SU-DHL-6 (cell line): Measurements from ENCODE around the gene SFT2D2.

Source experiments
- H2AFZ ChIP-seq: fragments of 200-600 bp; sonication (generic); 2 replicates; pipeline ENCODE4 v1.6.1; 2014; ENCODE audit warnings: low read depth, mild to moderate bottlenecking, moderate library complexity, mixed read lengths, antibody characterized with exemption, low read length; ENCODE audit not compliant: severe bottlenecking
- H3F3A ChIP-seq: fragments of 200-600 bp; shearing (Covaris generic); 2 replicates; pipeline ENCODE4 v1.6.0; 2016; ENCODE audit warnings: antibody characterized with exemption, mild to moderate bottlenecking; ENCODE audit not compliant: insufficient read depth
- H3K27ac ChIP-seq: fragments of 200-600 bp; sonication (generic); 2 replicates; pipeline ENCODE4 v1.5.1; 2016; ENCODE audit warnings: low read depth, mild to moderate bottlenecking, low read length, moderate library complexity, mixed read lengths
- H3K27me3 ChIP-seq: fragments of 200-600 bp; sonication (generic), shearing (Covaris generic); 2 replicates; pipeline ENCODE4 v1.6.0; 2014; ENCODE audit warnings: mild to moderate bottlenecking, low read length
- H3K36me3 ChIP-seq: fragments of 200-600 bp; sonication (generic); 2 replicates; pipeline ENCODE4 v1.6.1; 2014; ENCODE audit warnings: mild to moderate bottlenecking, low read length, mixed read lengths
- H3K4me2 ChIP-seq: fragments of 300-600, 200-600 bp; shearing (Covaris generic), sonication (generic); 2 replicates; pipeline ENCODE4 v1.6.0; 2014; ENCODE audit warnings: low read length, low read depth, mild to moderate bottlenecking; ENCODE audit not compliant: poor library complexity, severe bottlenecking
- H3K4me3 ChIP-seq: fragments of 200-600 bp; sonication (generic); 2 replicates; pipeline ENCODE4 v1.5.1; 2014; ENCODE audit warnings: antibody characterized with exemption, low read length, mild to moderate bottlenecking, mixed read lengths; ENCODE audit not compliant: insufficient read depth, poor library complexity, severe bottlenecking
- H3K79me2 ChIP-seq: fragments of 200-600 bp; sonication (generic); 2 replicates; pipeline ENCODE4 v1.6.1; 2014; ENCODE audit warnings: mild to moderate bottlenecking, low read length, moderate library complexity; ENCODE audit not compliant: insufficient read depth
- H3K9ac ChIP-seq: fragments of 200-600 bp; sonication (generic); 2 replicates; pipeline ENCODE4 v1.7.0; 2014; ENCODE audit warnings: mild to moderate bottlenecking, low read length
- H3K9me2 ChIP-seq: fragments of 200-600 bp; sonication (generic); replicated peaks from 2 replicates; pipeline ENCODE4 v1.6.1; 2014; ENCODE audit warnings: low read length; ENCODE audit not compliant: insufficient read depth
- H3K9me3 ChIP-seq: fragments of 200-600 bp; sonication (generic); 2 replicates; pipeline ENCODE4 v1.6.1; 2014; ENCODE audit warnings: low read length, mixed read lengths; ENCODE audit not compliant: insufficient read depth
- H4K20me1 ChIP-seq: fragments of 200-600 bp; sonication (generic); 2 replicates; pipeline ENCODE4 v1.6.1; 2014; ENCODE audit warnings: low read depth, mild to moderate bottlenecking, antibody characterized with exemption, low read length, moderate library complexity, mixed read lengths
- CTCF ChIP-seq: fragments of 200-600 bp; sonication (generic); IDR thresholded peaks from one replicate; pipeline ENCODE4 v1.5.1; 2017; ENCODE audit warnings: antibody characterized with exemption, mild to moderate bottlenecking, low read length, moderate library complexity; ENCODE audit not compliant: insufficient read depth, poor library complexity, severe bottlenecking
- EZH2phosphoT487 ChIP-seq: fragments of 200-600 bp; sonication (generic), shearing (Covaris generic); conservative IDR thresholded peaks from 2 replicates; pipeline ENCODE4 v1.6.1; 2018; ENCODE audit warnings: mild to moderate bottlenecking, antibody characterized with exemption, low read length, moderate library complexity, mixed read lengths

The SFT2D2 gene

DNA sequence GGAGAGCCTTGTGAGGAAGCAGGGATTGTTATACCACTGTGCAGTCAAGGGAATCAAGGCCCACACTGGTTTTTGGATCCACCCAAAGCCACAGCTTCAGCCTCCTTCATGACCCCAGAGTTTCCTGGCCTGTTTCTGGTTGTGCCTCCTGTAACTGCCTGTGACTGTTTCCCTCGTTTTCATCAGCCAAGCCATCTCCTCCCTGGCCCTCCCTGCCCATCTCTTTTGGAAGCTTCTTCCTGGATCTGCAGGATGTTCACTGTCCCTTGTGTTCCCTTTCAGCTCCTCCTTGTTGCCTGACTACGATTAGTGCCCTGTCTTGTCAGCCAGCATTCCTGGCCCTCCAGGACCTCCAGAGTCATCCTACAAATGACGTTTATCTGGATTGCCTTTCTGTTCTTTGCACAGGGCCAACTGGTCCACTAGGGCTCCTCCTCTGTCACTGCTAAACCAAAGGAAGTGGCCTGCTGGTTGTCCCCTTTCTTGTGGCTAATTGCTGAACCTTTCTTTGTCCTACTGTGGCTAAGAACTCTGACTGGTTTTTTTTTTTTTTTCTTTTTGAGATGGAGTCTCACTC, 17.9 kb downstream of the SFT2D2 start:
- Histone ChIP-seq H3K36me3 (peaks cover 12% of the 10 kb centered on the region; the same call in 1 of the 2 replicates), H4K20me1 (no peaks in the 10 kb centered on the region)

GRCh38 chr1:168245042-168245441, 19.2 kb downstream of the SFT2D2 start:
- Histone ChIP-seq H3K4me3 (no peak overlapping the region), H3F3A (no peaks in the 10 kb centered on the region; the same call in 1 of the 2 replicates), H3K27me3 (no peaks in the 10 kb centered on the region), H3K9me2 (no peaks in the 10 kb centered on the region), H2AFZ (no peak overlapping the region), H3K79me2 (0 out of 2 replicates have a peak, but pooled peaks cover 20% of the 10 kb centered on the region), H3K27ac (no peak overlapping the region), H4K20me1 (no peaks in the 10 kb centered on the region), H3K9me3 (no peaks in the 10 kb centered on the region), H3K9ac (no peak overlapping the region), H3K4me2 (no peak overlapping the region), H3K36me3 (peaks cover 16% of the 10 kb centered on the region; the same call in 1 of the 2 replicates)
- TF ChIP-seq EZH2phosphoT487 (no peak), CTCF (no peak)

More for the DNA sequence above, 17.9 kb downstream of the SFT2D2 start:
- Histone ChIP-seq H3K9ac (no peak overlapping the region), H3K4me2 (no peak overlapping the region), H3K4me3 (no peak overlapping the region), H3K9me3 (no peaks in the 10 kb centered on the region), H3F3A (no peaks in the 10 kb centered on the region; the same call in 1 of the 2 replicates), H2AFZ (no peak overlapping the region), H3K9me2 (no peaks in the 10 kb centered on the region), H3K27ac (no peak overlapping the region), H3K79me2 (0 out of 2 replicates have a peak, but pooled peaks cover 20% of the 10 kb centered on the region), H3K27me3 (no peaks in the 10 kb centered on the region)
- no peak for TF ChIP-seq EZH2phosphoT487
- TF ChIP-seq CTCF: no peak

- Histone ChIP-seq H3K36me3 (peaks cover 19% of the 10 kb centered on the region; the same call in 1 of the 2 replicates), H3K79me2 (peaks cover 23% of the 10 kb centered on the region; the same call in 1 of the 2 replicates)
- no peak for TF ChIP-seq EZH2phosphoT487
- TF ChIP-seq CTCF: no peak
Observed at GRCh38 chr1:168246506-168246905, 20.7 kb downstream of the SFT2D2 start.

More at GRCh38 chr1:168246506-168246905, 20.7 kb downstream of the SFT2D2 start:
- Histone ChIP-seq H3F3A (no peaks in the 10 kb centered on the region; the same call in 1 of the 2 replicates), H3K27ac (no peak overlapping the region), H2AFZ (no peak overlapping the region), H3K4me2 (no peak overlapping the region), H4K20me1 (no peaks in the 10 kb centered on the region), H3K9me2 (no peaks in the 10 kb centered on the region), H3K27me3 (no peaks in the 10 kb centered on the region), H3K9me3 (no peaks in the 10 kb centered on the region), H3K9ac (no peak overlapping the region), H3K4me3 (no peak overlapping the region)
